Testis (tissue), 3 donors: Measurements from ENCODE around the gene ACER2. TPM values are rescaled to one million over a fixed set of nuclear protein-coding genes. Genes with fewer than 3 reads are reported as not detected.

ENCODE experiments used
- DNase-seq: peaks from one replicate; pipeline ENCODE4 v3.0.0-alpha.2; 2019
- H3K27ac ChIP-seq, 2 donors: fragments of 200-600 bp; sonication (generic); one replicate each; pipeline ENCODE4 v1.5.1; 2019
- H3K27me3 ChIP-seq: fragments of 200-600 bp; sonication (generic); one replicate; pipeline ENCODE4 v1.5.1; 2019
- H3K36me3 ChIP-seq: fragments of 200-600 bp; sonication (generic); one replicate; pipeline ENCODE4 v1.5.1; 2017; ENCODE audit warnings: low read depth; ENCODE audit errors: missing control alignments
- H3K4me1 ChIP-seq: fragments of 200-600 bp; sonication (generic); one replicate; pipeline ENCODE4 v1.5.1; 2019
- H3K4me3 ChIP-seq, 2 donors: fragments of 200-600 bp; sonication (generic); one replicate each; pipeline ENCODE4 v1.5.1; 2017 to 2019
- H3K9me3 ChIP-seq: fragments of 200-600 bp; sonication (generic); one replicate; pipeline ENCODE4 v1.5.1; 2017
- POLR2A ChIP-seq: fragments of 450-650 bp; IDR thresholded peaks from one replicate; pipeline ENCODE4 v1.6.1; 2017; ENCODE audit warnings: antibody characterized with exemption, mild to moderate bottlenecking, moderate library complexity
- WGBS, 2 donors: methylation state at CpG; one replicate each; pipeline ENCODE4 v1.1.5; 2018; 5-methylcytosine and 5-hydroxymethylcytosine counted together
- intact Hi-C: fragments of 100-400 bp; cut with DNase I; formaldehyde crosslinking; loops from one replicate; pipeline ENCODE4 v1.15.1; 2023; ENCODE audit warnings: low total_unique reads
- polyA plus RNA-seq: library from polyadenylated mRNA; stranded (reverse); fragments of 350-450 nt; fragmentation: Illumina TruSeq; extraction: RNeasy Lipid Tissue Mini Kit (QIAGEN cat#74804); gene quantifications from one replicate; pipeline ENCODE4 v1.2.3, GENCODE V29; 2014; ENCODE audit warnings: low read depth, low replicate concordance; ENCODE audit not compliant: insufficient read depth
- total RNA-seq, 2 donors: library from RNA; depleted of rRNA; stranded (reverse); fragments of >200 nt; gene quantifications; one replicate each; pipeline ENCODE4 v1.2.3, GENCODE V29; 2016
- TF ChIP-seq, protein P1 (sequence below), 3 experiments: fragments of 450-650 bp in 2 of 3; fragments of 200-600 bp in 1 of 3; sonication (generic) in 1 of 3; IDR thresholded peaks; one replicate each; pipeline ENCODE4 v1.5.1; 2016 to 2019; ENCODE audit warnings: antibody characterized with exemption in 3 of 3, mild to moderate bottlenecking in 2 of 3, moderate library complexity in 1 of 3

Gene ACER2
- total and polyA plus RNA-seq, 3 donors from 2014 or later: 3.8 to 5.5 (median 4.4) TPM

DNA sequence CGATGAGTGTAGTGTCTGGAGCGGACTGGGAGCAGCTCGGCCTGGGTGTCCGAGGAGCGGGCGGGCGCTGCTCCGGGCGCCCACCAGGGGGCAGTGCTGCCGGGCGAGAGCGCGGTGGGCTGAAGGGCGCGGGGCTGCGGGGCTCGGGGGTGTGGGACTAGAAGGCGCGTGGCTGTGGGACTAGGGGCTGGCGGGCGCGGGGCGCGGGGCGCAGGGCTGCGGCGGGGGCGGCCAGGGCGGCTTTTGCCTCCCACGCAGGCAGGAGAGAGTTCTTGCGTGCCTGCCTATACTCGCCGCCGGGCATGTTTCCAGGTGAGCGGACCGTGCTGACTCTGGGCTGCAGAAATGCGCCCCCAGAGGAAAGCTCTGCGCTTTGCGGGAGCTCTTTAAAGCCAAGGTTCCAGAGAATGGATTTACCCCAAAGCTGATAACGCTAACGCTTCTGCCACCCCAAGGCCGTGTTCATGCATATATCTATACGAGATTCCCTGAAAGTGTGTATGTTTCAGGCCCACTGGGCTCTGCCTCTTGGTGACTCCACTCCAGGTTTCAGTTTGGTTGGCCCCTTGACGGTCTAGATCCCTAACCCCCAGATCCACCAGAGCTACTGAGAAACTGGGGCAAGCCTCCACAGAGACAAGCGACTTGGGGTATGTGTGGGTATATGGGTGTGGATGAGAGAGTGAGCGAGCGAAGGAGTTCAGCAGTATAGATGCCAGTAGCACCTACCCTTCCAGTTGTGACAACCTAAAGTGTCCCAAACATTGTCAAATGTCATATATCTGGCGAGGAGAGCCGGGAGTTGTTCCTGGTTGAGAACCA lies 56.2 kb downstream of the ACER2 start:
- TF ChIP-seq, protein P1, sequence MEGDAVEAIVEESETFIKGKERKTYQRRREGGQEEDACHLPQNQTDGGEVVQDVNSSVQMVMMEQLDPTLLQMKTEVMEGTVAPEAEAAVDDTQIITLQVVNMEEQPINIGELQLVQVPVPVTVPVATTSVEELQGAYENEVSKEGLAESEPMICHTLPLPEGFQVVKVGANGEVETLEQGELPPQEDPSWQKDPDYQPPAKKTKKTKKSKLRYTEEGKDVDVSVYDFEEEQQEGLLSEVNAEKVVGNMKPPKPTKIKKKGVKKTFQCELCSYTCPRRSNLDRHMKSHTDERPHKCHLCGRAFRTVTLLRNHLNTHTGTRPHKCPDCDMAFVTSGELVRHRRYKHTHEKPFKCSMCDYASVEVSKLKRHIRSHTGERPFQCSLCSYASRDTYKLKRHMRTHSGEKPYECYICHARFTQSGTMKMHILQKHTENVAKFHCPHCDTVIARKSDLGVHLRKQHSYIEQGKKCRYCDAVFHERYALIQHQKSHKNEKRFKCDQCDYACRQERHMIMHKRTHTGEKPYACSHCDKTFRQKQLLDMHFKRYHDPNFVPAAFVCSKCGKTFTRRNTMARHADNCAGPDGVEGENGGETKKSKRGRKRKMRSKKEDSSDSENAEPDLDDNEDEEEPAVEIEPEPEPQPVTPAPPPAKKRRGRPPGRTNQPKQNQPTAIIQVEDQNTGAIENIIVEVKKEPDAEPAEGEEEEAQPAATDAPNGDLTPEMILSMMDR (IDR thresholded peaks at IDR 0.05): peak; percentile 36 to 89 (median 70)
- no peak for TF ChIP-seq POLR2A
- DNase-seq: peak; percentile 82

DNA sequence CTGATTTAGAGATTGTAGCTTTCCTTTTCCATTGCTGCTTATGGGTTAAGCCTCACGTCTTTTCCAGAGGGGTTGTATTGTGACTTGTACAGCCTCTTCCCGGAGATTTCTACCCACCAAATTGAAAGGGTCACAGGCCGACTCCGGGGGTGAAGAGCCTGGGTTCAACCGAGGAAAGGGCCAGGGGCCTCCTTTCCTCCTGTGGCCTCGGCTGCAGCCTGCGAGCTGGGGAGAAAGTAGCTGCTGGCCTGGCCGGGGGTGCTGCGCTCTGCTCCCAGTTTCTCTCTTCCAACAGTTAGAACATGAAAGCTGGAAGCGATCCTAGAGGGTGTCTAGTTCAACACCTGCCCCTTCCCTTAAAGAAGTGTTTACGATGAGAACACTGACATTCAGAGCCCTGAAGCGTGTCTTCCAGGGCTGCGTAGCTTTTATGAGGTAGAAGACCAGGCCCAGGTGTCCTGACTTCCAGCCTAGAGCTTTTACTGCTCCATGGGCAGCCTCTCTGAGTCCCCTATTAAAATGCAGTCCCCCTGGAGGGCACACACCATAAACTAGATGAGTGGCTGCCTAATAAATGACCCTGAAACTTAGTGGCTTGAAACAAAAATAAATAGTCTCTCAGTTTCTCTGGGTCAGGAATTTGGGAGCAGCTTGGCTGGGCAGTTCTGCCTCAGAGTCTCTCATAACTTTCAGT lies 56.9 kb downstream of the ACER2 start:
- Histone ChIP-seq H3K27ac (no peak overlapping the region), H3K36me3 (no peaks in the 10 kb centered on the region), H3K9me3 (no peaks in the 10 kb centered on the region), H3K4me3 (peak overlapping the region in 1 of 2 donors; percentile 62), H3K27me3 (no peaks in the 10 kb centered on the region), H3K4me1 (peaks cover under 1% of the 10 kb centered on the region)
- DNase-seq: no peak
- intact Hi-C loops: no loop called here
- 73 to 80% methylated on average over 12 to 13 of the region's 13 CpGs for WGBS, 2 donors
- TF ChIP-seq, protein P1 (IDR thresholded peaks at IDR 0.05): no peak
- TF ChIP-seq POLR2A: no peak

More for the DNA sequence above, 56.2 kb downstream of the ACER2 start:
- no peaks in the 10 kb centered on the region for H3K9me3 ChIP-seq
- H3K27me3 ChIP-seq: no peaks in the 10 kb centered on the region
- H3K36me3 ChIP-seq: no peaks in the 10 kb centered on the region
- intact Hi-C loops: no loop called here
- H3K4me3 ChIP-seq: peak overlapping the region; percentile 50 to 62
- H3K4me1 ChIP-seq: no peaks in the 10 kb centered on the region
- no peak overlapping the region for H3K27ac ChIP-seq
- 11 to 16% methylated on average over 28 to 46 of the region's 49 CpGs for WGBS, 2 donors

DNA sequence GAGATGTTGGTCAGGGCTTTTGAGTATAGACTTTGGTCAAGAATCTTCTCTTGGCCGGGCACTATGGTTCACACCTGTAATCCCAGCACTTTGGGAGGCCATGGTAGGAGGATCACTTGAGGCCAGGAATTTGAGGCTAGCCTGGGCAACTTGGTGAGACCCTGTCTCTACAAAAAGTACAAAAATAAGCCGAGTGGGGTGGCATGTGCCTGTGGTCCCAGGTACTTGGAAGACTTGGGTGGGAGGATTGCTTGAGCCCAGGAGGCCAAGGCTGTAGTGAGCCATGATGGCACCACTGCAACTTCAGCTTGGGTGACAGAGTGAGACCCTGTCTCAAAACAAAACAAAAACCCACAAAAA lies 57.5 kb downstream of the ACER2 start:
- 90 to 93% methylated on average over 2 of the region's 2 CpGs for WGBS, 2 donors
- Histone ChIP-seq H3K9me3 (no peaks in the 10 kb centered on the region), H3K27ac (no peak overlapping the region), H3K27me3 (no peaks in the 10 kb centered on the region), H3K36me3 (no peaks in the 10 kb centered on the region), H3K4me3 (no peak overlapping the region), H3K4me1 (peaks cover 5% of the 10 kb centered on the region)
- intact Hi-C loops: no loop called here
- TF ChIP-seq, protein P1 (IDR thresholded peaks at IDR 0.05): no peak
- no peak for TF ChIP-seq POLR2A
- no peak for DNase-seq

DNA sequence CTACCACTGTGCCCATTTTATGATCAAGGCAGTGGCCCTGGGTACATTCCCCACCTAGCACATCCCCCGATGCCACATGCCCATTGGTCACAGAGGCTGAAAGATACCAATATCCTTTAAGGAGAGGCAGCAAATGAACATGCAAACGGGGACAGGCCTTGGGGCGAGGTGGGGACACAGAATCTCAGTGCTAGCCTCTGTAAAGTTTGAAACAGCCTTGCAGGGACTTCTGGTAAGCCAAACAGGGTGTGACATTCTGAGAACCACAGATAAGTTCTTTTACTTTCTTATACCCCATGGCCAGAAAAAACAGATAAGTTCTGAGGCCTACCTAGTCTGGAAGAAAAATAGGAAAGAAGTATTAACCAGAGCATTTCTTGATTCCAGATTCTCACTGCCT lies 60.5 kb downstream of the ACER2 start:
- no peak for DNase-seq
- no peak for TF ChIP-seq POLR2A
- TF ChIP-seq, protein P1 (IDR thresholded peaks at IDR 0.05): no peak
- Histone ChIP-seq H3K9me3 (no peaks in the 10 kb centered on the region), H3K4me3 (no peak overlapping the region), H3K4me1 (peaks cover 11% of the 10 kb centered on the region), H3K36me3 (no peaks in the 10 kb centered on the region), H3K27me3 (no peaks in the 10 kb centered on the region), H3K27ac (no peak overlapping the region)
- WGBS, 2 donors: 95 to 98% methylated on average over 3 of the region's 3 CpGs
- intact Hi-C loops: no loop called here
